Skin of body (tissue), 2 donors: Measurements from ENCODE around the gene PEPD. TPM values are rescaled to one million over a fixed set of nuclear protein-coding genes. Genes with fewer than 3 reads are reported as not detected.

Source experiments
- DNase-seq: peaks from one replicate; lab custom pipeline; 2025; lab: John Stamatoyannopoulos, UW
- total RNA-seq: library from RNA; depleted of rRNA; stranded (reverse); fragments of >200 nt; gene quantifications from one replicate; pipeline ENCODE4 v1.2.3, GENCODE V29; 2014

PEPD gene
- total RNA-seq, 1 donor from 2014 or later: 26.6 TPM

GRCh38 chr19:33408538-33409434 is 112.8 kb downstream of the PEPD start:
- DNase-seq: no peak

- no peak for DNase-seq
Observed at GRCh38 chr19:33408116-33408515, 113.5 kb downstream of the PEPD start.

GRCh38 chr19:33407716-33408115 is 113.9 kb downstream of the PEPD start:
- no peak for DNase-seq

GRCh38 chr19:33407140-33407551 is 114.4 kb downstream of the PEPD start:
- DNase-seq: no peak

GRCh38 chr19:33406521-33407139 is 115.0 kb downstream of the PEPD start:
- DNase-seq: peak; percentile 27

GRCh38 chr19:33405553-33406461 is 115.8 kb downstream of the PEPD start:
- no peak for DNase-seq

- DNase-seq: no peak
Observed at GRCh38 chr19:33405254-33405552, 116.4 kb downstream of the PEPD start.

GRCh38 chr19:33404506-33405253 is 116.9 kb downstream of the PEPD start:
- DNase-seq: peak; percentile 97

GRCh38 chr19:33403973-33404304 is 117.7 kb downstream of the PEPD start:
- no peak for DNase-seq

GRCh38 chr19:33403221-33403972 is 118.2 kb downstream of the PEPD start:
- no peak for DNase-seq

GRCh38 chr19:33402421-33403220 is 119.0 kb downstream of the PEPD start:
- no peak for DNase-seq

- no peak for DNase-seq
Observed at GRCh38 chr19:33401683-33402420, 119.7 kb downstream of the PEPD start.

- DNase-seq: no peak
Observed at GRCh38 chr19:33400856-33401682, 120.5 kb downstream of the PEPD start.

- DNase-seq: no peak
Observed at GRCh38 chr19:33399745-33400681, 121.6 kb downstream of the PEPD start.

- DNase-seq: no peak
Observed at GRCh38 chr19:33399081-33399744, 122.4 kb downstream of the PEPD start.

GRCh38 chr19:33398361-33399060 is 123.1 kb downstream of the PEPD start:
- no peak for DNase-seq
